ENCODE data around the gene FAM20C.
"Not testable (repeated sequence)": the region's sequence is repeated elsewhere in the genome, so short reads cannot be mapped to it uniquely, and the experiment has no call there.

FAM20C gene

GRCh38 chr7:242826-243579 is 50.6 kb downstream of the FAM20C start:
- not testable (repeated sequence) for DNase-seq (ENCODE audit: low spot score)

- DNase-seq (ENCODE audit: low spot score) = not testable (repeated sequence)
Measured at GRCh38 chr7:243580-243978, 51.2 kb downstream of the FAM20C start.

DNA sequence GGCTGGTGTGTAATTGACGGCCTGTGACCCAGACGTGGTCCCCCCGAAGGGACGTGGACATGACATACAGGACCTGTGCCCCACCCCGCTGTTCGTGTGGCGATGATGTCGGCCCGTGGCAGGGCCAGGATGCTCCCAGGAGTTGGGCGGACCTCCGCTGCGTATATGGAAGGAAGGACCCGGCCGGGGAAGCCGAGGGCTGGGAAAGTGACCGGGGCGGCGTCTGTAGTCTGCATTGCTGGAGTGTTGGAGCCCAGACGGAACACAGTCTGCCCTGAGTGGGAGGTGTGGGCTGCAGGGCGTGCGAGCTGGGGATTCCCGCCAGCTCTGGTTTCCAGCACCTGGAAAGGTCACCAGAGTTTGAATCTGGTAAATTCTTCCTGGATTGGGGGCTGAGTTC is 52.6 kb downstream of the FAM20C start:
- no peak for DNase-seq (ENCODE audit: low spot score)

DNA sequence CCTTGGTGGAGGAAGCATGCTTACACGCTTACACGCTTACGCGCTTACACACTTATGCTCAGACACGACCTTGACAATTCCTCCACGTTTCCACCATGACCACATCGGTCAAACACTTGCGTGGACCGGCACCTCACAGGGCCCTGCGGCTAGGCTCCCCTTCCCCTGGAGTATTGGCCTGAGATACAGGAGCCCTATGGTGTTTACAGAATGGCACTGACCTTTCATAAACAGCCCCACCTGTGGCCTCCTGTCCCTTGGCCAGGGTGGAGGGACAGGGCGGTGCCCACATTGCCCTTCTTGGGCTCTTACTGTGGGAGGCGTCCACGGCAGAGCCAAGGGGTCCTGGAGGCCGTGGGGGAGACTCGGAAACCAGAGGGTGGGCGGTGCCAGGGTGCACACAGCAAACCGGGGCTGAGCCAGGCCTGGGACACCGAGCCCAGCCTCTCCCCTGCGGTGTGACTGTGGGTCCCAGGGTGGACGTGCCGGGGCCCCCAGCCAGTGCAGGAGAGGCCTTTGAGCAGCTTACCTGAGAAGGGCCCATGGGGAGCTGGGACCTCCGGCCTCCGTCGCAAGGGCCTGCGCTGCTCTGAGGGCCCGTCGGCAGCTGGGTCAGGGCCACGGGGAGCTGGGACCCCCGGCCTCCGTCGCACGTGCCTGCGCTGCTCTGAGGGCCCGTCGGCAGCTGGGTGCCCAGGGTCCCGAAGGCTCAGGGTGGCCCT is 53.4 kb downstream of the FAM20C start:
- no peak for DNase-seq (ENCODE audit: low spot score)

GRCh38 chr7:246451-246850 is 54.1 kb downstream of the FAM20C start:
- no peak for DNase-seq (ENCODE audit: low spot score)

DNA sequence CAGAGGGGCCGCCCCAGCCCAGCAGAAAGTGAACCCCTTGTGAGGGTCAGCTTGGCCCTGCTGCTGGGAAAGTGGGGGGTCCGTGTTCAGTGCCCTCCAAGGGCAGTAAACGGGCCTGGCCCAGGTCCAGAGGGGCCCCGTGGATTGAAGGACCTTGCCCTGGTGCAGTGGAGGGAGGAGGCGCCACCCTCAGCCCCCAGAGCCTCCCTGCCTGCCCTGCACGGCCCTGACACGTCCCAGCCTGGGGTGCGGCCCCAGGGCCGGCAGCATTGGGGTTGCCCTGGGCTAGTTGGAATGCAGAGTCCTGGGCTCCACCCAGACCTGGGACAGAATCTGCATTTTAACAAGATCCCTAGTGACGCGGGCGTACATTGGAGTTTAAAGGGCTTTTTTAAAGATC is 54.8 kb downstream of the FAM20C start:
- DNase-seq (ENCODE audit: low spot score) = no peak

- DNase-seq (ENCODE audit: low spot score) = no peak
Measured at GRCh38 chr7:247636-248035, 55.3 kb downstream of the FAM20C start.

DNA sequence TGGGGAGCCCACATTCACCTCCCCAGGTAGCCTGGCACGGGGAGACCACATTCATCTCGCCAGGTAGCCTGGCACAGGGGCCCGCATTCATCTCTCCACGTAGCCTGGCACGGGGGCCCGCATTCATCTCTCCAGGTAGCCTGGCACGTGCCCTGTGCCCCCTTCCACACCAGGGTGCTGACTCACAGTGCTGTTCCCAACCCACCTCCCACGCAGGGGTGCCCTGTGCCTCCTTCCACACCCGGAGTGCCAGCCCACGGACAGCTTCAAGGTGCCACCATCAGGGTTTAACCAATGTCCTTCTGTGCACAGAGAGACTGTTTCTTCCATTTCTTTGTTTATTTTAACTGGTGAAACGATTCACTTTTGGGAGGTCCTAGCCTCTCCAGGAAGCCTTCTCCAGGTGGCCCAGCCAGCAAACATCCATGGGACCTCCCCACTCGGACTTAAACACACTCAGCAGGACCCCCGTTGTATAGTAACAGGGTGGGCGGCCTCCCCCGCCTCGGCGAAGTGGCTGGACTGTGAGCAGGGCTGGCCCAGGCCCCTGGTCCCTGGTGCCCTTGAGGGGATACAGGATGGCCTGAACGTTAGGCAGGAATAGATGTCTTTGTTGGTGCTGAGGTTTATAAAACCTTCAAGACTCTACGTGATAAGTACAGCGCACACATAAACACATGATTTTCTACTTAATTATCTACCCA is 56.5 kb downstream of the FAM20C start:
- no peak for DNase-seq (ENCODE audit: low spot score)

DNA sequence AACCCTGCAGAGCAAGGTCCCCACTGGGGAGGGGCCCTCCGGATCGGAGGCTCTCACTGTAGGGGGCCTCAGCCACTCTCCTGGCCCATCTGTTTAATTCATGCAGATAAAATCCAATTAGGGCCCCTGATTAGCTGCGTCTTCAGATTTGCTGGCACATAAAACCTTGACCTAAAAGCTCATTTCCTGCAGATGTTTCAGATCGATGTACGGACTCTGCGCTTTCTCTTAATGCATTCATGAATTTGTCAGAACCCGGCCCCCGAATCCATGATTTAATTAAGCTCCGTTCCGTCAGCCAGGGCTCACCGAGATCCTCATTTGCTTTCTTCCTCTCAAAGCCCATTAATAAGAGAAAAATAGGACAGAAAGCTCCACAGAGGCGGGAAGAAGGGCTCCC is 57.6 kb downstream of the FAM20C start:
- no peak for DNase-seq (ENCODE audit: low spot score)

DNA sequence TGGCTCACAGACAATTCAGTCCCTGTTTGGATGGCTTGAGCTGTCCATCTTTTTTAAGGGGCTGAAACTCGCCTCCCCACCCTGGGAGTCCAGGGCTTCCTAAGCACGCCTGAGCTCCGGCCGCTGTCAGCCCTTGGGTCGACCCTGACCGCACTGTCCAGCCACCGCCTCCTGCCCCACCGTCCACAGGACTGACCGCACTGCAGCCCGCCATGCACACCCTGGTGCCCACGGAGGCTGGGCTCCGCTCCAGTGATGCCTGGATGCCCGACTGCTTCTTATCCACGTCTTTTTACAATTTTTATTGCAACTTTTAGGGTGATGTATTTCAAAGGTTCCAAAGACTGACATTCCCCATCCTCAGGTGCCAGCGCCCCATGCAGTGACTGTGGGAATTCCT is 58.2 kb downstream of the FAM20C start:
- no peak for DNase-seq (ENCODE audit: low spot score)

DNA sequence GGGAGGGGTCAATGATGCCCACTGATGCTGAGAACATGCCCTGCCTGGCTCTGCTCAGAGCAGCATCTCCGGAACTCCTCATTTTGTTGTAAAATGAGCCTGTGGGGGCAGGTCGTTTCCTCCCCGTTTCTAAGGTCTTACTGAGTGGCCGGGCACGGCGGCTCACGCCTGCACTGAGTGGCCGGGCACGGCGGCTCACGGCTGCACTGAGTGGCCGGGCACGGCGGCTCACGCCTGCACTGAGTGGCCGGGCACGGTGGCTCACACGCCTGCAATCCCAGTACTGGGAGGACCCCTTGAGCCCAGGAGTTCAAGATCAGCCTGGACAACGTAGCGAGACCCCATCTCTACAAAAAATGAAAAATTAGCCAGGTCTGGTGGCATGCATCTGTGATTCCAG is 58.6 kb downstream of the FAM20C start:
- DNase-seq (ENCODE audit: low spot score) = no peak

DNA sequence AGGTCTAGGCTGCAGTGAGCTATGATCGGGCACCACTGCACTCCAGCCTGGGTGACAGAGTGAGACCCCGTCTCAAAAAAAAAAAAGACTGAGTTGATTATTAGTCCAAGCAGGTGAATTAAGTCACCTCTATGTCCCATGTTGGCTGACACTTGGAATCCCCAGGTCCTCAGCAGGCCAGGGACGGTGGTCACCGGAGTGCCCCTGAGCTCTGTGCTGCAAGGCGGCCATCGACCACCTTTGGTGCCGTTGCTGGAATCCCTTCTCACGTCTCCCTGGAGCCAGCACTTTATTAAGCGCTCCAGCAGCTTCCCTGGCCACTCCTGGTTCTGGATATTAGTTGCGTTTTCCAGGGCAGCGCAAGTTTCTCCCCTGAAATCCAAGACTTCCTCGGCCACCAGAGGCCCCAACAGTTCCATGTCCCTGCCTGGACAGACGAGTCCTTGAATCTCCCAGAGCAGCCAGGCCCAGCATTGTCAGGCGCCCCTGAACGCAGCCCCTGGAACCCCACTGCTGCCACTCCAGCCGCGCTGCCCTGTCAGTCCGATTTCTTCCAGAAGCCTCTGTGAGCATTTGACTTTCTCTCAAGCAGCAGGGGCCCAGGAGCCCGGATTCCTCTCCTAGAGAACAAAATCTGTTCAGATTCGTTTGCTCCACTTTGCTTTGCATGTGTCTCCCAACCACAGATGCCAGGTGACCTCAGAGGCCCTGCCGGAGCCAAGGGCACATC is 59.2 kb downstream of the FAM20C start:
- DNase-seq (ENCODE audit: low spot score) = no peak

DNA sequence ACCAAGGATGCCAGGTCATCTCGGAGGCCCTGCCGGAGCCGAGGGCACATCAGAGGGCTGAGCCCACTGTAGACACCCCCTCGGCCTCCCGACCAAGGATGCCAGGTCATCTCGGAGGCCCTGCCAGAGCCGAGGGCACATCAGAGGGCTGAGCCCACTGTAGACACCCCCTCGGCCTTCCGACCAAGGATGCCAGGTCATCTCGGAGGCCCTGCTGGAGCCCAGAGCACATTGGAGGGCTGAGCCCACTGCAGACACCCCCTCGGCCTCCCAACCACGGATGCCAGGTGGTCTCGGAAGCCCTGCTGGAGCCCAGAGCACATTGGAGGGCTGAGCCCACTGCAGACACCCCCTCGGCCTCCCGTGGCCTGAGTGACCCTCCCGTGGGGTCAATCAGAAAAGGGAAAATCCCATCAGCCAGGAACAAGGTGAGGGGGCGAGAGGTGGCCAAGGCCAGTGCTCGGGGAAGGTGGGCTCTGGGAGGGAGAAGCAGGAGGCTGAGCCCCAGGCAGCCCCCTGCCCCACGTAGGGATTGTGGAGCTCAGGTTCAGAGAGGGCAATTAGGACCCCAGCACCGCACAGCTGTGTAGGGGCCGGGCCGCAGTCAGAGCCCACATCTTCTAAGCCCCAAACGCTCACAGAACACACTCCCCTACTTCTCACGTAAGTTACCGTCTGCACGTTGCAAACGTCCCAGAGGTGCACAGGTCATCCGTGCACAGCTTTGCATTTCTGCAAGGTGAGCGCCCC is 60.0 kb downstream of the FAM20C start:
- no peak for DNase-seq (ENCODE audit: low spot score)

- no peak for DNase-seq (ENCODE audit: low spot score)
Measured at GRCh38 chr7:252981-253380, 60.6 kb downstream of the FAM20C start.

- DNase-seq (ENCODE audit: low spot score) = no peak
Measured at GRCh38 chr7:253581-254336, 61.4 kb downstream of the FAM20C start.

DNA sequence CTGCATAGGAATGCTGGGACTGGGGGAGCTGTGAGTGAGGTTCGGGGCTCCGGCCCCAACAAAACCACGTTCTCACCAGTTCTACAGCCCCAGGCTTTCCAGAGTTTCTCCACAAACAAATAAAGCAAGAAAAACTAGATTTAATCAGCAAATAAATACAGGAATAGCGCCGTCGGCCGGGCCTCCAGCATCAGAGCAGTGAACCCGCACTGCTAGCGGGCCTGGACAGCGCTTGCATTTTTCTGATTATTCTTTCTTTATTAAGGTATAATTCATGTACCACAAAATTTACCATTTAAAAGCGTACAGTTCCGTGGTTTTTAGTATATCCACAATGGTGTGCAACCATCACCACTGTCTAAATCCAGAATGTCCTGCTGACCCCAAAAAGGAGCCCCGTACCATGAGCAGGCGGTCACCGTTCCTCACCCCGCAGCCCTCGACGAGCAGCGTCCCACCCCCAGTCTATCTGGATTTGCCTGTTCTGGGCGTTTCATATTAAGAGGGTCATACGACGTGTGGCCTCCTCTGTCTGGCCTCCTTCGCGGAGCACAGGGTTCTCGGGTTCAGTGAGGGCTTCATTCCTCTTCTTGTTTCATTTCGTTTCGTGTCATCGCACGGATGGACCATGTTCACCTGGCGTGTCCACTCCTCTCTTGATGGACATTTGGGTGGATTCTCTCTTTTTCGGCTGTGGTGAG is 62.1 kb downstream of the FAM20C start:
- no peak for DNase-seq (ENCODE audit: low spot score)

DNA sequence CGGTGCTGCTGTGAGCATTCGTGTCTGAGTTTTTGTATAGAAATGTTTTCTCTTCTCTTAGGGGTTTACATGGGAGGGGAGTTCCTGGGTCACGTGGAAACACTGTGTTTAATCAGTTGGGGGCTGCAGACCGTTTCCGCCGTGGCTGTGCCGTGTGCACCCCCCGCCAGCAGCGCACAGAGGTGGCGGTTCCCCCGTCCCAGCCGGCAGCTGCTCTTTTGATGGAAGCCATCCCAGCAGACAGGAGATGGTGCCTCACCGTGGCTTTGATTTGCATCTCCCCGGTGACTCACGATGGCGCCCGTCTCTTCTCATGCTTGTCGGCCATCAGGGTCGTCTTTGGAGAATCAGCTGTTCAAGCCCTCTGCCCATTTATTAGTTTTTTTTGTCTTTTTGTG is 62.7 kb downstream of the FAM20C start:
- DNase-seq (ENCODE audit: low spot score) = no peak

- no peak for DNase-seq (ENCODE audit: low spot score)
Measured at GRCh38 chr7:255721-256361, 63.5 kb downstream of the FAM20C start.

DNA sequence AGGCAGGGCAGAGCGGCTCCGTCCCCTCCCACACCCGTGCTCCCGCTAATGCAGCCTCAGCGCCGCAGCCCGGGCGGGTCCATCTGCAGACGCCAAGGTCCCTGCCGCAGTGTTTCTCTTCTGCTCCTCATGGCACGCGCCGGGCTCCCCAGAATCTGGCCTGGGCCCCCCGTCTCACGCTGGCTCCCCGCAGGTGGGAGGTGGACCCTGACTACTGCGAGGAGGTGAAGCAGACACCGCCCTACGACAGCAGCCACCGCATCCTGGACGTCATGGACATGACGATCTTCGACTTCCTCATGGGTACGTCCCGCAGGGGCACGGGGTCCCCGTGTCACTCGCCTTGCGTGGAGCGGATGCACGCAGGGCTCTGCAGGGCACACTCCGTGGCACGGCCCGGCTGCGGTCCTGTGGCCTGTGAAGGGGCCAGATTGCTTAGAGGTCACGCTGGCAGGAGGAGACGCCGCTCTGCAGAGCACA is 64.1 kb downstream of the FAM20C start:
- no peak for DNase-seq (ENCODE audit: low spot score)
